Measurements from ENCODE around the gene SDR39U1. TPM values are rescaled to one million over a fixed set of nuclear protein-coding genes. Genes with fewer than 3 reads are reported as not detected.

The SDR39U1 gene
- total RNA-seq, 1 experiment from 2014 or later = 56.7 TPM

DNA sequence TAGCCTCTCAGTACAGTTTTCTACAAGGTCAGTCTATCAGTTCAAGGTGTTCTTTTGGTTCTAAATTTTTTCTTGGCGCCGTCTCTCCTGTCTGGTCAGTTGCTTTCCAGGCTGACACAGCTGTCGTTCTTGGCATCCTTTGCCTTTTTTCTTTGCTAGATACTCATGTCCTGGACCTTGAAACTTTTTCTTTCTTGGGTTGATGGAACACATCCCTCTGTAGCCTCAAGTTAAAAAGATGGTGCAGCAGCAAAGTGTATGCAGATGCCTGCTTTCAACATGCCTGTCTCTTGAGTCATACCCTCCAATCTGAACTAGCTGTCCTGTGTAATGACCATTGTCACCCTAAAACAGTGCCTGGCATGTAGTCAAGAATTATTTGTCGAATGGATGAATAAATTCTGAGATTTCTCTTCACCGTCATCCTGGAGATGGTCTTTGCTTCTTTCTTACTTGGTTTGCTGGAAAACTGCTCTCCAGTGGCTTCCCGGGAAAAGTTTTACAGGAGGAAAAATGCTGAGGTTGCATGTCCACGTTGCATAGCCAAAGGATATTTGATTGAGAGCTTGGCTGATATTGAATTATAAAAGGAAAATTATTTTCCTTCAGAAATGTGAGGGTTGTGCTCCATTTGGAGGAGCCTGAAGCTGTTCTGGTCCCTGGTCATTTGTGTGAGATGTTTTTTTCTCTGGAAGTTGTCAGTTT, 39.1 kb downstream of the SDR39U1 start:
- DNase-seq (ENCODE audit: low spot score) (no peak), ATAC-seq (no peak)
- TF ChIP-seq TEAD4 (CRISPR knock-in tag; IDR thresholded peaks at IDR 0.05) (no peak), ESRRA (CRISPR knock-in tag; IDR thresholded peaks at IDR 0.05; ENCODE audit: borderline replicate concordance) (no peak), MYBL2 (CRISPR knock-in tag; IDR thresholded peaks at IDR 0.05) (no peak), ZNF396 (CRISPR knock-in tag; IDR thresholded peaks at IDR 0.05; ENCODE audit: borderline replicate concordance) (no peak)
- Mint-ChIP-seq H3K9me3 (no peaks in the 10 kb centered on the region), H3K27me3 (ENCODE audit: low read depth) (peaks cover 8% of the 10 kb centered on the region), H3K27ac (no peak overlapping the region), H3K4me3 (no peak overlapping the region), H3K36me3 (no peaks in the 10 kb centered on the region), H3K4me1 (peaks cover 35% of the 10 kb centered on the region)
- CTCF ChIA-PET = interaction anchor here (1.1 to 1.8 kb wide), 4 partner anchors 15 to 28 kb away, joined by 3 to 14 read pairs (median 6); no protein-coding TSS in a partner anchor
- POLR2A ChIA-PET = no interaction called here

DNA sequence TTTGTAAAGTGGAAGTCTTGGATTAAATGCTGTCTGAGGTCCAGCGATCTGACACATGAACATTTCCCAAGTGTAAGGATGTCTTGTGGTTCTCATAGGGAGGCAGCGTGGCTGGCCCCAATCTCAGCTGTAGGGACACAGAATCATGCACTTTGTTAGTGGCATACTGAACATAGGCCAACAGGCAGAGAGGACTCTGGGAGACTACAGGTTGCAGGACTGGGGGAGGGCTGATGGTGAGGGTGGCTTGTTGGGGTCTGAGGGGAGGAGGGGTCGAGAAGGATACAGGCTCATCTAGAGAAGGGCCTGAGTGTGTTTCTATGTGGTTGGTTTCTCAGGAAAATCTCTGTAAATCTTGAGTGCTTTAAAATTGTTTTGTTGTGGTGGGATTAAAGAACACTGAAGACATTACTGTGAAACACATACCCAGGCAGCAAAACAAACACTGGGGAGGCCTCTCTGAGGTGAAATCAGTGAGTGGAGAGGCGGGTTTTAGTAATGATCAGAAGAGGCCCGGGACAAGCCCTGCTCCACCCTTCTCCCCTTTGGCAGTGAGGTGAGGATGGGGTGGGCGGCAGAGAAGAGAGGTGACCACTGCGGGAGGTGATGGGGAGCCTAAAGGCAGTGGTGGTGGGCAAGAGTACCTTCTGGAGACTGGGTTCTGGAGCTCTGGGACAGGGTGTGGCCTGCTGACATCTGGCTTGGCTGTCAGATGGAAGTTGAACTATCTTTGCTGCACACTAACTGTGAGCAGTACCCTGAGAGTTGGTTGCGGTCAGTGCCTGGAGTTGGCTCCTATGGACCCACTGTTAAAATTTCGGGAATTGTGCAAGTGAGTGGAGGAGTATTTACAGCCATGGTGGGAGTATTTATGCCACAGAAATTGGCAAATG, 40.5 kb downstream of the SDR39U1 start:
- H3K36me3 Mint-ChIP-seq = no peaks in the 10 kb centered on the region
- ChIA-PET POLR2A (no interaction called here), CTCF (interaction anchor here (1.1 to 4.3 kb wide), 3 partner anchors 29 to 36 kb away, joined by 7 to 66 read pairs (median 30); partner anchors contain the start of genes CBLN3 and KHNYN)
- DNase-seq (ENCODE audit: low spot score) (no peak), ATAC-seq (no peak)
- no peak for TF ChIP-seq GRHL2 (CRISPR knock-in tag; IDR thresholded peaks at IDR 0.05; ENCODE audit: insufficient replicate concordance, severe bottlenecking)
- no peak for TF ChIP-seq ZNF671 (CRISPR knock-in tag; IDR thresholded peaks at IDR 0.05)
- TF ChIP-seq, protein P1, sequence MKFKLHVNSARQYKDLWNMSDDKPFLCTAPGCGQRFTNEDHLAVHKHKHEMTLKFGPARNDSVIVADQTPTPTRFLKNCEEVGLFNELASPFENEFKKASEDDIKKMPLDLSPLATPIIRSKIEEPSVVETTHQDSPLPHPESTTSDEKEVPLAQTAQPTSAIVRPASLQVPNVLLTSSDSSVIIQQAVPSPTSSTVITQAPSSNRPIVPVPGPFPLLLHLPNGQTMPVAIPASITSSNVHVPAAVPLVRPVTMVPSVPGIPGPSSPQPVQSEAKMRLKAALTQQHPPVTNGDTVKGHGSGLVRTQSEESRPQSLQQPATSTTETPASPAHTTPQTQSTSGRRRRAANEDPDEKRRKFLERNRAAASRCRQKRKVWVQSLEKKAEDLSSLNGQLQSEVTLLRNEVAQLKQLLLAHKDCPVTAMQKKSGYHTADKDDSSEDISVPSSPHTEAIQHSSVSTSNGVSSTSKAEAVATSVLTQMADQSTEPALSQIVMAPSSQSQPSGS (CRISPR knock-in tag; IDR thresholded peaks at IDR 0.05; ENCODE audit: borderline replicate concordance, low read depth) = no peak
- TF ChIP-seq, protein P2, sequence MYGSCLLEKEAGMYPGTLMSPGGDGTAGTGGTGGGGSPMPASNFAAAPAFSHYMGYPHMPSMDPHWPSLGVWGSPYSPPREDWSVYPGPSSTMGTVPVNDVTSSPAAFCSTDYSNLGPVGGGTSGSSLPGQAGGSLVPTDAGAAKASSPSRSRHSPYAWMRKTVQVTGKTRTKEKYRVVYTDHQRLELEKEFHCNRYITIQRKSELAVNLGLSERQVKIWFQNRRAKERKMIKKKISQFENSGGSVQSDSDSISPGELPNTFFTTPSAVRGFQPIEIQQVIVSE (CRISPR knock-in tag; IDR thresholded peaks at IDR 0.05; ENCODE audit: borderline replicate concordance) = no peak
- TF ChIP-seq, protein P3, sequence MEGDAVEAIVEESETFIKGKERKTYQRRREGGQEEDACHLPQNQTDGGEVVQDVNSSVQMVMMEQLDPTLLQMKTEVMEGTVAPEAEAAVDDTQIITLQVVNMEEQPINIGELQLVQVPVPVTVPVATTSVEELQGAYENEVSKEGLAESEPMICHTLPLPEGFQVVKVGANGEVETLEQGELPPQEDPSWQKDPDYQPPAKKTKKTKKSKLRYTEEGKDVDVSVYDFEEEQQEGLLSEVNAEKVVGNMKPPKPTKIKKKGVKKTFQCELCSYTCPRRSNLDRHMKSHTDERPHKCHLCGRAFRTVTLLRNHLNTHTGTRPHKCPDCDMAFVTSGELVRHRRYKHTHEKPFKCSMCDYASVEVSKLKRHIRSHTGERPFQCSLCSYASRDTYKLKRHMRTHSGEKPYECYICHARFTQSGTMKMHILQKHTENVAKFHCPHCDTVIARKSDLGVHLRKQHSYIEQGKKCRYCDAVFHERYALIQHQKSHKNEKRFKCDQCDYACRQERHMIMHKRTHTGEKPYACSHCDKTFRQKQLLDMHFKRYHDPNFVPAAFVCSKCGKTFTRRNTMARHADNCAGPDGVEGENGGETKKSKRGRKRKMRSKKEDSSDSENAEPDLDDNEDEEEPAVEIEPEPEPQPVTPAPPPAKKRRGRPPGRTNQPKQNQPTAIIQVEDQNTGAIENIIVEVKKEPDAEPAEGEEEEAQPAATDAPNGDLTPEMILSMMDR (IDR thresholded peaks at IDR 0.05) = no peak
- TF ChIP-seq ZNF138 (CRISPR knock-in tag; conservative IDR thresholded peaks at IDR 0.05) = no peak
- TF ChIP-seq, protein P4, sequence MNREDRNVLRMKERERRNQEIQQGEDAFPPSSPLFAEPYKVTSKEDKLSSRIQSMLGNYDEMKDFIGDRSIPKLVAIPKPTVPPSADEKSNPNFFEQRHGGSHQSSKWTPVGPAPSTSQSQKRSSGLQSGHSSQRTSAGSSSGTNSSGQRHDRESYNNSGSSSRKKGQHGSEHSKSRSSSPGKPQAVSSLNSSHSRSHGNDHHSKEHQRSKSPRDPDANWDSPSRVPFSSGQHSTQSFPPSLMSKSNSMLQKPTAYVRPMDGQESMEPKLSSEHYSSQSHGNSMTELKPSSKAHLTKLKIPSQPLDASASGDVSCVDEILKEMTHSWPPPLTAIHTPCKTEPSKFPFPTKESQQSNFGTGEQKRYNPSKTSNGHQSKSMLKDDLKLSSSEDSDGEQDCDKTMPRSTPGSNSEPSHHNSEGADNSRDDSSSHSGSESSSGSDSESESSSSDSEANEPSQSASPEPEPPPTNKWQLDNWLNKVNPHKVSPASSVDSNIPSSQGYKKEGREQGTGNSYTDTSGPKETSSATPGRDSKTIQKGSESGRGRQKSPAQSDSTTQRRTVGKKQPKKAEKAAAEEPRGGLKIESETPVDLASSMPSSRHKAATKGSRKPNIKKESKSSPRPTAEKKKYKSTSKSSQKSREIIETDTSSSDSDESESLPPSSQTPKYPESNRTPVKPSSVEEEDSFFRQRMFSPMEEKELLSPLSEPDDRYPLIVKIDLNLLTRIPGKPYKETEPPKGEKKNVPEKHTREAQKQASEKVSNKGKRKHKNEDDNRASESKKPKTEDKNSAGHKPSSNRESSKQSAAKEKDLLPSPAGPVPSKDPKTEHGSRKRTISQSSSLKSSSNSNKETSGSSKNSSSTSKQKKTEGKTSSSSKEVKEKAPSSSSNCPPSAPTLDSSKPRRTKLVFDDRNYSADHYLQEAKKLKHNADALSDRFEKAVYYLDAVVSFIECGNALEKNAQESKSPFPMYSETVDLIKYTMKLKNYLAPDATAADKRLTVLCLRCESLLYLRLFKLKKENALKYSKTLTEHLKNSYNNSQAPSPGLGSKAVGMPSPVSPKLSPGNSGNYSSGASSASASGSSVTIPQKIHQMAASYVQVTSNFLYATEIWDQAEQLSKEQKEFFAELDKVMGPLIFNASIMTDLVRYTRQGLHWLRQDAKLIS (CRISPR knock-in tag; IDR thresholded peaks at IDR 0.05; ENCODE audit: borderline replicate concordance) = no peak
- TF ChIP-seq NFE2L1 (CRISPR knock-in tag; IDR thresholded peaks at IDR 0.05) = no peak
- TF ChIP-seq RELA (CRISPR knock-in tag; IDR thresholded peaks at IDR 0.05; ENCODE audit: borderline replicate concordance) = no peak
- TF ChIP-seq SMAD4 (CRISPR knock-in tag; IDR thresholded peaks at IDR 0.05) = no peak
- TF ChIP-seq, protein P5, sequence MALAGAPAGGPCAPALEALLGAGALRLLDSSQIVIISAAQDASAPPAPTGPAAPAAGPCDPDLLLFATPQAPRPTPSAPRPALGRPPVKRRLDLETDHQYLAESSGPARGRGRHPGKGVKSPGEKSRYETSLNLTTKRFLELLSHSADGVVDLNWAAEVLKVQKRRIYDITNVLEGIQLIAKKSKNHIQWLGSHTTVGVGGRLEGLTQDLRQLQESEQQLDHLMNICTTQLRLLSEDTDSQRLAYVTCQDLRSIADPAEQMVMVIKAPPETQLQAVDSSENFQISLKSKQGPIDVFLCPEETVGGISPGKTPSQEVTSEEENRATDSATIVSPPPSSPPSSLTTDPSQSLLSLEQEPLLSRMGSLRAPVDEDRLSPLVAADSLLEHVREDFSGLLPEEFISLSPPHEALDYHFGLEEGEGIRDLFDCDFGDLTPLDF (CRISPR knock-in tag; IDR thresholded peaks at IDR 0.05) = no peak
- no peak for TF ChIP-seq ZNF219 (CRISPR knock-in tag; IDR thresholded peaks at IDR 0.05; ENCODE audit: borderline replicate concordance)
- H3K9me3 Mint-ChIP-seq = no peaks in the 10 kb centered on the region
- no peak overlapping the region for H3K4me3 Mint-ChIP-seq
- no peak overlapping the region for H3K27ac Mint-ChIP-seq
- peaks cover 45% of the 10 kb centered on the region for H3K4me1 Mint-ChIP-seq
- peaks cover 8% of the 10 kb centered on the region for H3K27me3 Mint-ChIP-seq (ENCODE audit: low read depth)

Measured in WTC11 (cell line).